HG02870 (cell line): ENCODE measurements around the gene KATNAL1.

Experiments
- ATAC-seq: cut with Tn5 transposase; IDR thresholded peaks from one replicate; pipeline ENCODE4 v1.9.1; 2021; ENCODE audit warnings: mild to moderate bottlenecking, moderate library complexity; ENCODE audit not compliant: unreplicated experiment

Gene KATNAL1

GRCh38 chr13:30170569-30170968 is 136.8 kb downstream of the KATNAL1 start:
- ATAC-seq, result no peak

GRCh38 chr13:30169442-30169841 is 137.9 kb downstream of the KATNAL1 start:
- no peak for ATAC-seq

- ATAC-seq, result no peak
Measured at GRCh38 chr13:30165796-30166195, 141.6 kb downstream of the KATNAL1 start.

GRCh38 chr13:30165071-30165470 is 142.3 kb downstream of the KATNAL1 start:
- ATAC-seq, result no peak

- ATAC-seq, result no peak
Measured at GRCh38 chr13:30164146-30164545, 143.2 kb downstream of the KATNAL1 start.

- no peak for ATAC-seq
Measured at GRCh38 chr13:30163441-30163840, 143.9 kb downstream of the KATNAL1 start.

- no peak for ATAC-seq
Measured at GRCh38 chr13:30159446-30159839, 147.9 kb downstream of the KATNAL1 start.

GRCh38 chr13:30158774-30159445 is 148.4 kb downstream of the KATNAL1 start:
- no peak for ATAC-seq

GRCh38 chr13:30157616-30157993 is 149.7 kb downstream of the KATNAL1 start:
- peak; percentile 75 for ATAC-seq

- no peak for ATAC-seq
Measured at GRCh38 chr13:30156826-30157615, 150.3 kb downstream of the KATNAL1 start.

- no peak for ATAC-seq
Measured at GRCh38 chr13:30156270-30156669, 151.1 kb downstream of the KATNAL1 start.

GRCh38 chr13:30154931-30155330 is 152.4 kb downstream of the KATNAL1 start:
- ATAC-seq, result no peak

GRCh38 chr13:30154531-30154930 is 152.8 kb downstream of the KATNAL1 start:
- no peak for ATAC-seq

- ATAC-seq, result no peak
Measured at GRCh38 chr13:30153545-30154426, 153.6 kb downstream of the KATNAL1 start.
